ENCODE data around the gene STK32C.
"Not testable (repeated sequence)": the region's sequence is repeated elsewhere in the genome, so short reads cannot be mapped to it uniquely, and the experiment has no call there.

STK32C gene

GRCh38 chr10:132338876-132339275, 31.1 kb upstream of the STK32C start:
- DNase-seq (ENCODE audit: low read depth in 2 of 3, low spot score in 2 of 3): no peak

DNA sequence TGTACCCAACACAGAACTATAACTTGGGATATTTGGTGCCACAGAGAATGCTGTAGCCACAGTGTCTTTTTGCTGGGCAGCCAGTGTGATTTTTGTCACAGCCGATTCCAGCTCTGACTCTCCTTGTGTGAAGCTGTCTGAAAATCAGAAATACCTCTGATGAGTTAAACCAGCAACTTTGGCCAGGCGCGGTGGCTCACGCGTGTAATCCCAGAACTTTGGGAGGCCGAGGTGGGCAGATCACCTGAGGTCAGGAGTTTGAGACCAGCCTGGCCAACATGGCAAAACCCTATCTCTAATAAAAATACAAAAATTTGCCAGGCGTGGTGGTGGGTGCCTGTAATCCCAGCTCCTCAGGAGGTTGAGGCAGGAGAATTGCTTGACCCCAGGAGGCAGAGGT, 30.1 kb upstream of the STK32C start:
- DNase-seq (ENCODE audit: low read depth in 2 of 3, low spot score in 2 of 3): not testable (repeated sequence)

GRCh38 chr10:132336919-132337407, 29.2 kb upstream of the STK32C start:
- DNase-seq (ENCODE audit: low read depth in 2 of 3, low spot score in 2 of 3): no peak

GRCh38 chr10:132336064-132336746, 28.5 kb upstream of the STK32C start:
- DNase-seq (ENCODE audit: low read depth in 2 of 3, low spot score in 2 of 3): no peak

GRCh38 chr10:132335189-132336063, 27.7 kb upstream of the STK32C start:
- no peak for DNase-seq (ENCODE audit: low read depth in 2 of 3, low spot score in 2 of 3)

GRCh38 chr10:132334631-132335188, 27.0 kb upstream of the STK32C start:
- DNase-seq (ENCODE audit: low read depth in 2 of 3, low spot score in 2 of 3): no peak

GRCh38 chr10:132333386-132333785, 25.6 kb upstream of the STK32C start:
- DNase-seq (ENCODE audit: low read depth in 2 of 3, low spot score in 2 of 3): no peak

- DNase-seq (ENCODE audit: low read depth in 2 of 3, low spot score in 2 of 3): no peak
Observed at GRCh38 chr10:132332433-132332754, 24.6 kb upstream of the STK32C start.

DNA sequence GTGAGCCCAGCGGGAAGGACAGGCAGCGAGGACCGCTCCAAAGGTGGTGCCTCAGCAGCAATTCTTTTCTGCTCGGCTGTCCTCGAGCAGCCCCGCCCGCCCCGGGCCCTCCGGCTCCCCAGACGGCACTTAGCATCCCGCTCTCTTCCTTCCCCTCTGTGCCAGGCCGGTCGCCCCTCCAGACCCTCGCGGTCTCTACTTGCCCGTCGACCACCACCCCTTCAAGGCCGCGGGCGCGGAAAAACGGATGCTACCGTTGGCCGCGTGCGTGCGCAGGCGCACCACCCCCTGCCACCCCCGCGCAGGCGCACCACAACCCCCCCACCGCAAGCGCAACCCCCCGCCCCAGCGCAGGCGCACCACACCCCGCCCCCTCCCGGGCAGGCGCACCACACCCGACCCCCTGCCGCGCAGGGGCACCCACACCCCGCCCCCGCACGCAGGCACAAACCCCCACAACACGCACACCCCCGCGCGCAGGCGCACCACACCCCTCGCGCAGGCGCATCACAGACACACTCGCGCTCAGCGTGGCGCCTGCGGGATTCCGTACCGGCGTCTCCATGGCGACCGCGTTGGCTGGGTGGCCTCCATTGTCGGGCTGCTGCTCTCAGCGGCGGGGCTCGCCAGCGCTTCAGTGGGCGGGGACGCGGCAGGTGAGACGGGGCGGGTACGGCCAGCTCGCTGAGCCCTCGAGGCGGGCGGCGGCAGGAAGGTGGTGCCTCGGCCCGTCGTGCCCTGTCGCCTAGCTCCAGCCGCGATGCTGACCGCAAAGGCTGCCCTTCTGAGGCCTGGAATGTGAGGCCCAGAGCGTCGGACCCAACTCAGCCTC, 24.1 kb upstream of the STK32C start, which contains the start of gene LRRC27:
TSS of gene LRRC27 (plus strand) at position 593 of the 832 bp plus-strand sequence. CDS start 1,332 bp downstream, outside the sequence.
- peak; percentile 98 to 99 (median 98) for DNase-seq (ENCODE audit: low read depth in 2 of 3, low spot score in 2 of 3)

DNA sequence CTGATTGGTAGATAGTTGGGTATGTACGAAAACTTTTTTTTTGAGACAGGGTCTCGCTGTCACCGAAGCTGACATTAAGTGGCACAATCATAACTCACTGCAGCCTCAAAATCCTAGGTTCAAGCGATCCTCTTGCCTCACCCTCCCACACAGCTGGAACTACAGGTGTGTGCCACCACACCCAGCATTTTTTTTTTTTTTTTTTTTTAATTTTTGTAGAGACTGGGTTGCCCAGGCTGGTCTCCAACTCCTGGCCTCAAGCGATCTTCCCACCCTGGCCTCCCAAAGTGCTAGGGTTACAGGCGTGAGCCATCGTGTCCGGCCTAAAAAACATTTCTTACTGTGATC, 22.7 kb upstream of the STK32C start:
- no peak for DNase-seq (ENCODE audit: low read depth in 2 of 3, low spot score in 2 of 3)

GRCh38 chr10:132329565-132330485, 22.1 kb upstream of the STK32C start:
- DNase-seq (ENCODE audit: low read depth in 2 of 3, low spot score in 2 of 3): no peak

DNA sequence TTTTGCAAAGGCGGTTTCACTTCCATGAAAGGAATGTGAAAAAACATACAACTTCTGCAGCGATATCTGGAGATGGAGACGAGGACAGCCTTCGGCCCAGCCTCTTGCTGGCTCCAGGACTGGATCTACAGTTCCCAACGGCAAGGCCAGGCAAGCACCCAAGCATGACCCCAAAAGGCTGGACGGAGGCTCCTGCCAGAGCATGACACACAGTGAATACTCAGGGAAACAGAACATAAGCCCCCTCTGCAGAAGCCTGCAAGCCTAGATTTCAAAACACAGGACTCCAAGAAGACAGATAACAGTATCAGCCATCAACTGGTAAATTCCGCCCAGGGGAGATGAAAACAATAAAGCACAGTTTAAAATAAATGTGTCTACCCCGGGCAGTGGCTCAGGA, 21.0 kb upstream of the STK32C start:
- no peak for DNase-seq (ENCODE audit: low read depth in 2 of 3, low spot score in 2 of 3)

DNA sequence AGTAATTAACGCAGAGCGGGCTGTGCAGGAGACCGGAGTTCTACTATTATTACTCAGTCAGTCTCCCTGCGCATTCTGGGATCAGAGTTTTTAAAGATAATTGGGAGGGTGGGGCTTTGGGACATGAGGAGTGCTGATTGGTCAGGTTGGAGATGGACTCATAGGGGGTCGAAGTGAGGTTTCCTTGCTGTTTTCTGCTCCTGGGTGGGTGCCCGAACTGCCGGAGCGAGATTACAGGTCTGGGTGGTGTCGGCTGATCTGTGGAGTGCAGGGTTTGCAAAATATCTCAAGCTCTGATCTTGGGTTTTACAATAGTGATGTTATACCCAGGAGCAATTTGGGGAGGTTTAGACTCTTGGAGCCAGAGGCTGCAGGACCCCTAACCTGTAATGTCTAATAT, 20.4 kb upstream of the STK32C start:
- DNase-seq (ENCODE audit: low read depth in 2 of 3, low spot score in 2 of 3): no peak

GRCh38 chr10:132326925-132327324, 19.2 kb upstream of the STK32C start:
- no peak for DNase-seq (ENCODE audit: low read depth in 2 of 3, low spot score in 2 of 3)

DNA sequence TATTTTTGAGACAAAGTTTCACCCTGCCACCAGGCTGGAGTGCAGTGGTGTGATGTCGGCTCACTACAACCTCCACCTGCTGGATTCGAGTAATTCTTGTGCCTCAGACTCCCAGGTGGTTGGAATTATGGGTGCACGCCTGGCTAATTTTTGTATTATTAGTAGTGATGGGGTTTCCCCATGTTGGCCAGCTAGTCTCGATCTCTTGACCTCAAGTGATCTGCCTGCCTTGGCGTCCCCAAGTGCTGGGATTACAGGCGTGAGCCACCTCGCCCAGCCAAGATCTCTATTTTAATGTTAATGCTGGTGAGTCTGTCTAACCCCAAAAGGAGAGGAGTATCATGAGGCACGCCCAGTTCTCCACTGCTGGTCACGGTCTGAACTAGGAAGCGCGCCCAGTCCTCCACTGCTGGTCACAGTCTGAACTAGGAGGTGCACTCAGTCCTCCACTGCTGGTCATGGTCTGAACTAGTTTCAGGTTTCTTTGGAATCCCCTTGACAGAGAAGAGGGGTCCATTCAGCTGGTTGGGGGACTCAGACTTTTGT, 18.7 kb upstream of the STK32C start:
- no peak for DNase-seq (ENCODE audit: low read depth in 2 of 3, low spot score in 2 of 3)

GRCh38 chr10:132324186-132324585, 16.4 kb upstream of the STK32C start:
- DNase-seq (ENCODE audit: low read depth in 2 of 3, low spot score in 2 of 3): no peak

DNA sequence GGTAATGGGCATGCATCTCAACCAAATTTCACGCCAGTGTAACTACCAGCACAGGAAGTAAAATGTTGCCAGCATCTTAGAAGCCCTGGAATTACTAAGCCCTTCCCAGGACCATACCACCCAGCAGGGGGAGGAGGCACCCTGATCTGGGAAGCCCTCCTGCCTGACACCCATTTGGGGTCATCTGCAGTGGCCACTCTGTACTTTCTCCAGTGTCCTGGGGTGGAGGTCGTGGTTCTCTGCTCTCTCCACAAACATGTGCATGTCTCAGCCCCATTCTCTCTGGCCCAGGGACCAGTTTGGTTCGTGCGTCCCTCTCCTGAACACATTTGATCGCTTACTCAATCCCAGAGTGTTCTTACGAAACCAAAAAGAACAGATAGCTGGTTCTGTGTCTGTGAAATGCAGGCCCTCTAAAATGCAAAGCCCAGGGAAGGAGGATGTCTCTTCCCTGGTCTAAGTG, 14.9 kb upstream of the STK32C start:
- DNase-seq (ENCODE audit: low read depth in 2 of 3, low spot score in 2 of 3): no peak

DNA sequence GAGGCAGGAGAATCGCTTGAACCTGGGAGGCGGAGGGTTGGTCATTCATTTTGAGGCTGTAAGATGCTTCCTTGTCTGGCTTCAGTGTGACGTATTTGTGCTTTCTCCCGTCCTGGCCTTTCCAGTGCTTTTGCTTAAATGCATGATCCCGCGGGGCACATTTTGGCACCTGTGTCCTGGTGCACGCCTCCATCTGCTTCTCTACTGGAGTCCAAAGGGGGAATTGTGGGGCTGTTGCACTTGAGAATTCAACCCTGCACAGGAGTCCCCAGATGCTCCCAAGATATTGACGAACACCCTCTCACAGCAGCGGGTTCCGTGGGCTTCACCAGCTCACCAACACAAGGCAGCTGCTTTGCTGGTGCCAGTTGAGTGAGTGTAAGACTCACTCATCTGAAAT, 14.0 kb upstream of the STK32C start:
- DNase-seq (ENCODE audit: low read depth in 2 of 3, low spot score in 2 of 3): no peak

- DNase-seq (ENCODE audit: low read depth in 2 of 3, low spot score in 2 of 3): no peak
Observed at GRCh38 chr10:132320654-132321469, 13.1 kb upstream of the STK32C start.
